ENCODE results near the gene ACAD9.
"Not testable (repeated sequence)": the region's sequence is repeated elsewhere in the genome, so short reads cannot be mapped to it uniquely, and the experiment has no call there.

The ACAD9 gene

GRCh38 chr3:128879125-128879969 lies at the start of gene ACAD9:
ACAD9 (plus strand) TSS chr3:128879620; CDS start chr3:128879692, 72 bp downstream.
- peak; percentile 95 for DNase-seq

- DNase-seq = not testable (repeated sequence)
These were observed 49.3 kb upstream of the ACAD9 start for GRCh38 chr3:128829925-128830625.

GRCh38 chr3:128830762-128831161 lies 48.7 kb upstream of the ACAD9 start:
- DNase-seq = not testable (repeated sequence)

GRCh38 chr3:128832979-128833378 lies 46.4 kb upstream of the ACAD9 start:
- not testable (repeated sequence) for DNase-seq

GRCh38 chr3:128835096-128835495 lies 44.3 kb upstream of the ACAD9 start:
- DNase-seq = no peak

GRCh38 chr3:128841926-128842920 lies 37.2 kb upstream of the ACAD9 start:
- DNase-seq = no peak

GRCh38 chr3:128844502-128844901 lies 34.9 kb upstream of the ACAD9 start:
- no peak for DNase-seq

- no peak for DNase-seq
These were observed 34.2 kb upstream of the ACAD9 start for GRCh38 chr3:128845119-128845777.

GRCh38 chr3:128845778-128846485 lies 33.5 kb upstream of the ACAD9 start:
- DNase-seq = peak; percentile 73

GRCh38 chr3:128846486-128846891 lies 32.9 kb upstream of the ACAD9 start:
- DNase-seq = no peak

GRCh38 chr3:128847666-128848370 lies 31.6 kb upstream of the ACAD9 start:
- DNase-seq = no peak

GRCh38 chr3:128848936-128849335 lies 30.5 kb upstream of the ACAD9 start:
- DNase-seq = no peak

- DNase-seq = no peak
These were observed 29.4 kb upstream of the ACAD9 start for GRCh38 chr3:128849911-128850455.

GRCh38 chr3:128850544-128850943 lies 28.9 kb upstream of the ACAD9 start:
- DNase-seq = no peak

GRCh38 chr3:128851601-128852000 lies 27.8 kb upstream of the ACAD9 start:
- DNase-seq = no peak

GRCh38 chr3:128853826-128854225 lies 25.6 kb upstream of the ACAD9 start:
- DNase-seq = no peak

- no peak for DNase-seq
These were observed 24.9 kb upstream of the ACAD9 start for GRCh38 chr3:128854475-128854874.

- DNase-seq = no peak
These were observed 23.9 kb upstream of the ACAD9 start for GRCh38 chr3:128855569-128855968.

GRCh38 chr3:128858167-128858566 lies 21.3 kb upstream of the ACAD9 start:
- no peak for DNase-seq

GRCh38 chr3:128859630-128860029 lies 19.8 kb upstream of the ACAD9 start:
- no peak for DNase-seq

GRCh38 chr3:128861491-128861890 lies 17.9 kb upstream of the ACAD9 start:
- no peak for DNase-seq

All from KG1 (cell line).